ENCODE measurements around the gene ACVRL1. TPM values are rescaled to one million over a fixed set of nuclear protein-coding genes. Genes with fewer than 3 reads are reported as not detected.

ACVRL1 gene
- total and polyA plus RNA-seq, 2 donors = 47.9 to 71.7 TPM

- no peaks in the 10 kb centered on the region for H3K4me1 ChIP-seq (ENCODE audit: insufficient read depth)
- peak overlapping the region; percentile 0 for H3K27ac ChIP-seq (ENCODE audit: low read depth)
- WGBS = 49% methylated on average over 3 of the region's 3 CpGs
- no peak for DNase-seq (ENCODE audit: extremely low spot score)
- H3K36me3 ChIP-seq (ENCODE audit: insufficient read depth) = no peaks in the 10 kb centered on the region
- H3K4me3 ChIP-seq (ENCODE audit: low read depth, low read length) = no peak overlapping the region
Measured at GRCh38 chr12:51910691-51911090, 3.4 kb downstream of the ACVRL1 start.

GRCh38 chr12:51911307-51911706, 4.0 kb downstream of the ACVRL1 start:
- Histone ChIP-seq H3K36me3 (ENCODE audit: insufficient read depth) (no peaks in the 10 kb centered on the region), H3K4me3 (ENCODE audit: low read depth, low read length) (no peak overlapping the region), H3K27ac (ENCODE audit: low read depth) (no peak overlapping the region), H3K4me1 (ENCODE audit: insufficient read depth) (no peaks in the 10 kb centered on the region)
- WGBS = 77% methylated on average over 6 of the region's 6 CpGs
- DNase-seq (ENCODE audit: extremely low spot score) = no peak

- H3K4me1 ChIP-seq (ENCODE audit: insufficient read depth) = no peaks in the 10 kb centered on the region
- H3K4me3 ChIP-seq (ENCODE audit: low read depth, low read length) = no peak overlapping the region
- no peak overlapping the region for H3K27ac ChIP-seq (ENCODE audit: low read depth)
- 58% methylated on average over 8 of the region's 8 CpGs for WGBS
- no peaks in the 10 kb centered on the region for H3K36me3 ChIP-seq (ENCODE audit: insufficient read depth)
- DNase-seq (ENCODE audit: extremely low spot score) = no peak
Measured at GRCh38 chr12:51911788-51912711, 4.7 kb downstream of the ACVRL1 start.

- Histone ChIP-seq H3K4me1 (ENCODE audit: insufficient read depth) (no peaks in the 10 kb centered on the region), H3K4me3 (ENCODE audit: low read depth, low read length) (peak overlapping the region; percentile 9), H3K27ac (ENCODE audit: low read depth) (no peak overlapping the region), H3K36me3 (ENCODE audit: insufficient read depth) (no peaks in the 10 kb centered on the region)
- DNase-seq (ENCODE audit: extremely low spot score) = no peak
- 79% methylated on average over 30 of the region's 30 CpGs for WGBS
Measured at GRCh38 chr12:51913071-51914033, 6.0 kb downstream of the ACVRL1 start.

GRCh38 chr12:51914034-51914923, 7.0 kb downstream of the ACVRL1 start:
- WGBS = 84% methylated on average over 17 of the region's 17 CpGs
- Histone ChIP-seq H3K27ac (ENCODE audit: low read depth) (no peak overlapping the region), H3K4me3 (ENCODE audit: low read depth, low read length) (no peak overlapping the region), H3K4me1 (ENCODE audit: insufficient read depth) (no peaks in the 10 kb centered on the region), H3K36me3 (ENCODE audit: insufficient read depth) (no peaks in the 10 kb centered on the region)
- DNase-seq (ENCODE audit: extremely low spot score) = no peak

- Histone ChIP-seq H3K4me3 (ENCODE audit: low read depth, low read length) (no peak overlapping the region), H3K36me3 (ENCODE audit: insufficient read depth) (no peaks in the 10 kb centered on the region), H3K4me1 (ENCODE audit: insufficient read depth) (no peaks in the 10 kb centered on the region), H3K27ac (ENCODE audit: low read depth) (no peak overlapping the region)
- 81% methylated on average over 28 of the region's 28 CpGs for WGBS
- no peak for DNase-seq (ENCODE audit: extremely low spot score)
Measured at GRCh38 chr12:51915003-51915625, 7.8 kb downstream of the ACVRL1 start.

- Histone ChIP-seq H3K4me1 (ENCODE audit: insufficient read depth) (no peaks in the 10 kb centered on the region), H3K36me3 (ENCODE audit: insufficient read depth) (no peaks in the 10 kb centered on the region)
- WGBS = 97% methylated on average over 11 of the region's 11 CpGs
Measured at GRCh38 chr12:51915951-51916350, 8.6 kb downstream of the ACVRL1 start.

GRCh38 chr12:51917041-51917590, 9.8 kb downstream of the ACVRL1 start:
- Histone ChIP-seq H3K27ac (ENCODE audit: low read depth) (no peak overlapping the region), H3K4me3 (ENCODE audit: low read depth, low read length) (no peak overlapping the region), H3K36me3 (ENCODE audit: insufficient read depth) (no peaks in the 10 kb centered on the region), H3K4me1 (ENCODE audit: insufficient read depth) (no peaks in the 10 kb centered on the region)
- DNase-seq (ENCODE audit: extremely low spot score) = no peak
- 92% methylated on average over 10 of the region's 10 CpGs for WGBS

More at GRCh38 chr12:51915951-51916350, 8.6 kb downstream of the ACVRL1 start:
- no peak overlapping the region for H3K27ac ChIP-seq (ENCODE audit: low read depth)
- H3K4me3 ChIP-seq (ENCODE audit: low read depth, low read length) = no peak overlapping the region
- no peak for DNase-seq (ENCODE audit: extremely low spot score)

GRCh38 chr12:51917746-51918453, 10.6 kb downstream of the ACVRL1 start:
- no peaks in the 10 kb centered on the region for H3K4me1 ChIP-seq (ENCODE audit: insufficient read depth)
- no peak overlapping the region for H3K27ac ChIP-seq (ENCODE audit: low read depth)
- H3K36me3 ChIP-seq (ENCODE audit: insufficient read depth) = no peaks in the 10 kb centered on the region
- no peak for DNase-seq (ENCODE audit: extremely low spot score)
- WGBS = 44% methylated on average over 16 of the region's 16 CpGs
- H3K4me3 ChIP-seq (ENCODE audit: low read depth, low read length) = no peak overlapping the region

- Histone ChIP-seq H3K4me3 (ENCODE audit: low read depth, low read length) (no peak overlapping the region), H3K4me1 (ENCODE audit: insufficient read depth) (no peaks in the 10 kb centered on the region), H3K36me3 (ENCODE audit: insufficient read depth) (no peaks in the 10 kb centered on the region), H3K27ac (ENCODE audit: low read depth) (no peak overlapping the region)
- no peak for DNase-seq (ENCODE audit: extremely low spot score)
- 95% methylated on average over 2 of the region's 2 CpGs for WGBS
Measured at GRCh38 chr12:51920046-51920445, 12.7 kb downstream of the ACVRL1 start.

GRCh38 chr12:51921017-51921725, 13.9 kb downstream of the ACVRL1 start:
- H3K4me1 ChIP-seq (ENCODE audit: insufficient read depth) = no peaks in the 10 kb centered on the region
- WGBS = 68% methylated on average over 7 of the region's 7 CpGs
- H3K36me3 ChIP-seq (ENCODE audit: insufficient read depth) = no peaks in the 10 kb centered on the region
- H3K4me3 ChIP-seq (ENCODE audit: low read depth, low read length) = no peak overlapping the region
- no peak overlapping the region for H3K27ac ChIP-seq (ENCODE audit: low read depth)
- DNase-seq (ENCODE audit: extremely low spot score) = no peak
